HepG2 (cell line): ENCODE results near the gene LSMEM2. TPM values are rescaled to one million over a fixed set of nuclear protein-coding genes. Genes with fewer than 3 reads are reported as not detected.
A peak's percentile ranks its signal among the peaks of the same experiment; 100 is the strongest.

Experiments used
- ATAC-seq: fragments of 200-7000 bp; cut with Tn5 transposase; 3 replicates; pipeline ENCODE4 v1.9.1; 2020; ENCODE audit warnings: mild to moderate bottlenecking, moderate library complexity
- BruUV-seq: library from RNA; stranded (reverse); fragments of 400-500 nt; replicated peaks from 2 replicates; lab custom pipeline; 2021; lab: Mats Ljungman, UMichigan
- CTCF ChIA-PET: fragments of 300-600 bp; formaldehyde crosslinking; extraction: SDS; loops from one replicate; lab custom pipeline; 2021; ENCODE audit warnings: low total read pairs, inconsistent platforms, low intra/inter-chr PET ratio; lab: Yijun Ruan, JAX
- POLR2A ChIA-PET: fragments of 350-600 bp; sonication (Branson Sonifier 250); formaldehyde crosslinking; loops from one replicate; lab custom pipeline; 2020; ENCODE audit warnings: antibody characterized with exemption, inconsistent platforms; lab: Yijun Ruan, JAX
- DNase-seq: peaks from one replicate; pipeline ENCODE4 v3.0.0-alpha.2; 2015; ENCODE audit warnings: low spot score
- FAIRE-seq: peaks from 3 replicates; lab custom pipeline; 2011; peaks lifted over from hg19 to GRCh38; lab: Jason Lieb, UNC
- H2AFZ ChIP-seq: one replicate; pipeline ENCODE4 v1.6.1; 2011; ENCODE audit warnings: low read length, inconsistent platforms
- H3K27ac ChIP-seq: fragments of 300-600 bp; 3 replicates; pipeline ENCODE4 v1.8.0; 2011; ENCODE audit warnings: mixed run types, mild to moderate bottlenecking, mixed read lengths, low read length, inconsistent platforms; ENCODE audit not compliant: insufficient read depth; ENCODE audit errors: extremely low read length
- H3K27me3 ChIP-seq, 2 experiments: fragments of 200-600 bp in 1 of 2; 2 replicates in 1 of 2; 3 replicates in 1 of 2; pipeline versions ENCODE4 v1.6.0 to v1.8.0; 2011; ENCODE audit warnings: low read length in 2 of 2, mild to moderate bottlenecking in 2 of 2, moderate library complexity in 2 of 2, inconsistent platforms in 1 of 2; ENCODE audit not compliant: insufficient read depth in 2 of 2, control insufficient read depth in 1 of 2
- H3K36me3 ChIP-seq, 2 experiments: fragments of 200-600 bp in 1 of 2; replicated peaks in 1 of 2; 2 replicates in 1 of 2; 3 replicates in 1 of 2; pipeline versions ENCODE4 v1.5.1 to v1.8.0; 2011; ENCODE audit warnings: low read length in 2 of 2, inconsistent platforms in 1 of 2; ENCODE audit not compliant: insufficient read depth in 2 of 2, control insufficient read depth in 1 of 2
- H3K4me1 ChIP-seq: 2 replicates; pipeline ENCODE4 v1.5.1; 2012; ENCODE audit warnings: low read length, inconsistent platforms; ENCODE audit not compliant: insufficient read depth
- H3K4me2 ChIP-seq: 2 replicates; pipeline ENCODE4 v1.6.0; 2011; ENCODE audit warnings: low read depth, low read length, inconsistent platforms
- H3K4me3 ChIP-seq, 3 experiments: fragments of 200-600 bp in 1 of 3; sonication (generic), shearing (Covaris generic) in 1 of 3; replicated peaks in 1 of 3; 2 replicates each; pipeline ENCODE4 v1.5.1; 2011 to 2016; ENCODE audit warnings: low read length in 3 of 3, inconsistent platforms in 2 of 3, low read depth in 2 of 3, mild to moderate bottlenecking in 2 of 3, control low read depth in 1 of 3, mixed read lengths in 1 of 3; ENCODE audit not compliant: insufficient read depth in 1 of 3
- H3K79me2 ChIP-seq: one replicate; pipeline ENCODE4 v1.6.1; 2011; ENCODE audit warnings: low read length, inconsistent platforms; ENCODE audit not compliant: insufficient read depth
- H3K9ac ChIP-seq: 2 replicates; pipeline ENCODE4 v1.6.0; 2011; ENCODE audit warnings: mild to moderate bottlenecking, low read depth, low read length, inconsistent platforms; ENCODE audit not compliant: insufficient read depth
- H3K9me3 ChIP-seq: 2 replicates; pipeline ENCODE4 v1.5.1; 2012; ENCODE audit warnings: mild to moderate bottlenecking, low read length
- H4K20me1 ChIP-seq: 2 replicates; pipeline ENCODE4 v1.6.0; 2011; ENCODE audit warnings: inconsistent platforms, mild to moderate bottlenecking, low read length, moderate library complexity; ENCODE audit not compliant: insufficient read depth
- MTF1 ChIP-seq: sonication (generic); formaldehyde crosslinking; IDR thresholded peaks from 2 replicates; pipeline ENCODE4 v1.5.0; 2020; ENCODE audit warnings: missing genetic modification reagents
- PLRG1 ChIP-seq: fragments of 450-650 bp; conservative IDR thresholded peaks from 2 replicates; pipeline ENCODE4 v1.6.1; 2016
- POGZ ChIP-seq: sonication (generic); formaldehyde crosslinking; IDR thresholded peaks from 2 replicates; pipeline ENCODE4 v1.4.0; 2020; ENCODE audit warnings: mild to moderate bottlenecking, missing genetic modification reagents
- REST ChIP-seq, 2 experiments: IDR thresholded peaks; 2 replicates each; pipeline ENCODE4 v1.6.1; 2011 to 2012; ENCODE audit warnings: low read length in 2 of 2, borderline replicate concordance in 1 of 2, low read depth in 1 of 2, mild to moderate bottlenecking in 1 of 2, moderate library complexity in 1 of 2
- RFX1 ChIP-seq: fragments of 450-650 bp; IDR thresholded peaks from 2 replicates; pipeline ENCODE4 v1.6.1; 2017
- ZKSCAN8 ChIP-seq: IDR thresholded peaks from 2 replicates; pipeline ENCODE4 v1.6.1; 2016; ENCODE audit warnings: borderline replicate concordance, missing genetic modification reagents, missing compliant biosample characterization
- ZMAT3 ChIP-seq: sonication (generic); formaldehyde crosslinking; conservative IDR thresholded peaks from 2 replicates; pipeline ENCODE4 v1.7.0; 2021; ENCODE audit warnings: missing genetic modification reagents
- ZNF232 ChIP-seq: sonication (generic); formaldehyde crosslinking; IDR thresholded peaks from 2 replicates; pipeline ENCODE4 v1.4.0; 2020; ENCODE audit warnings: missing genetic modification reagents, borderline replicate concordance
- ZNF362 ChIP-seq: sonication (generic); formaldehyde crosslinking; IDR thresholded peaks from 2 replicates; pipeline ENCODE4 v1.4.0; 2020; ENCODE audit warnings: missing genetic modification reagents, mild to moderate bottlenecking, borderline replicate concordance
- ZNF441 ChIP-seq: sonication (generic); formaldehyde crosslinking; IDR thresholded peaks from 2 replicates; pipeline ENCODE4 v1.7.0; 2021; ENCODE audit warnings: missing genetic modification reagents, borderline replicate concordance
- ZNF878 ChIP-seq: sonication (generic); formaldehyde crosslinking; IDR thresholded peaks from 2 replicates; pipeline ENCODE4 v1.8.1; 2023; ENCODE audit warnings: mild to moderate bottlenecking, missing genetic modification reagents, moderate library complexity
- WGBS: methylation state at CpG from one replicate; pipeline ENCODE4 v1.1.6; 2017; ENCODE audit warnings: low lambda C conversion rate; 5-methylcytosine and 5-hydroxymethylcytosine counted together
- in situ Hi-C: cut with HindIII; loops from 2 replicates; pipeline ENCODE4 v1.10.0; 2017; ENCODE audit warnings: low pct_unique_long_range_greater_than_20kb; ENCODE audit not compliant: extremely low pct_ligation_motif_present
- intact Hi-C: fragments of 100-400 bp; cut with micrococcal nuclease; formaldehyde crosslinking; loops from one replicate; pipeline ENCODE4 v1.10.0; 2022; ENCODE audit not compliant: unreplicated experiment
- polyA plus RNA-seq, 8 experiments: library from polyadenylated mRNA; depleted of rRNA in 3 of 8; stranded (reverse) in 7 of 8; unstranded in 1 of 8; fragments of >200 nt; fragmentation: Illumina TruSeq in 4 of 8; extraction: Trizol in 4 of 8; gene quantifications; 2 replicates each; pipeline versions ENCODE4 v1.2.1 to v1.2.3, GENCODE V29; 2011 to 2016; ENCODE audit warnings: low read depth in 4 of 8, missing spikeins in 1 of 8, mixed read lengths in 1 of 8; ENCODE audit not compliant: insufficient read depth in 1 of 8
- total RNA-seq, 5 experiments: library from RNA; depleted of rRNA; stranded (reverse); fragments of >200 nt; fragmentation: Illumina TruSeq; extraction: Trizol; gene quantifications; 2 replicates each; pipeline ENCODE4 v1.2.3, GENCODE V29; 2016; ENCODE audit warnings: low read depth in 1 of 5

Gene LSMEM2
- total and polyA plus RNA-seq, 2 of the 13 experiments (the other 11 are each of a cell fraction or from before 2014, with no cell fraction given): 0.07 to 0.41 TPM

GRCh38 chr3:50318615-50319014 is 39.7 kb downstream of the LSMEM2 start:
- Histone ChIP-seq H3K79me2 (peaks cover 25% of the 10 kb centered on the region), H3K9ac (peak overlapping the region; percentile 10; the same call in 1 of the 2 replicates), H4K20me1 (no peaks in the 10 kb centered on the region), H3K27ac (peak overlapping the region; percentile 2), H3K36me3 (peaks cover 16 to 32% of the 10 kb centered on the region in 2 experiments), H3K4me2 (peak overlapping the region; percentile 94), H3K4me1 (peaks cover 63% of the 10 kb centered on the region), H3K4me3 (peak overlapping the region in 1 of 3 experiments; percentile 19; a peak in 1 of 6 replicates), H2AFZ (no peak overlapping the region), H3K9me3 (no peaks in the 10 kb centered on the region), H3K27me3 (no peaks in the 10 kb centered on the region; a peak in 1 of 5 replicates)
- POLR2A ChIA-PET: interaction anchor here (1.1 to 13.0 kb wide), 4 partner anchors 18 to 32 kb away, joined by 3 to 222 read pairs (median 6); partner anchors contain the start of genes CYB561D2, HYAL1, HYAL3 and IFRD2
- no TSS peak for BruUV-seq
- FAIRE-seq (no peak), DNase-seq (no peak), ATAC-seq (no peak)
- WGBS: 99% methylated on average over 10 of the region's 10 CpGs
- no peak for TF ChIP-seq REST (IDR thresholded peaks at IDR 0.05; ENCODE audit: borderline replicate concordance in 1 of 2, low read depth in 1 of 2, low read length in 2 of 2)
- no peak for TF ChIP-seq RFX1
- TF ChIP-seq ZNF441 (CRISPR knock-in tag): no peak
- TF ChIP-seq ZNF362 (CRISPR knock-in tag): no peak
- TF ChIP-seq ZMAT3 (CRISPR knock-in tag): no peak
- no peak for TF ChIP-seq POGZ (CRISPR knock-in tag)
- no peak for TF ChIP-seq PLRG1
- no peak for TF ChIP-seq ZNF878 (CRISPR knock-in tag)
- TF ChIP-seq ZNF232 (CRISPR knock-in tag): no peak
- no peak for TF ChIP-seq MTF1
- TF ChIP-seq ZKSCAN8 (CRISPR knock-in tag): no peak
- in situ Hi-C loops (no loop called here), intact Hi-C loops (no loop called here)
- CTCF ChIA-PET: no interaction called here
